ENCODE measurements around the gene LIPH. TPM values are rescaled to one million over a fixed set of nuclear protein-coding genes. Genes with fewer than 3 reads are reported as not detected.

Gene LIPH
- total RNA-seq, 2 donors from 2014 or later = 58.3 to 104 TPM

- DNase-seq = no peak
- Histone ChIP-seq H3K9ac (ENCODE audit: low read depth in 2 of 2, low read length in 2 of 2) (no peak overlapping the region), H3K4me1 (peaks cover 3% of the 10 kb centered on the region), H3K27me3 (no peaks in the 10 kb centered on the region), H3K9me3 (no peaks in the 10 kb centered on the region), H3K27ac (no peak overlapping the region), H3K4me3 (no peak overlapping the region), H3K36me3 (peaks cover 5% of the 10 kb centered on the region)
- TF ChIP-seq CTCF (IDR thresholded peaks at IDR 0.05) = no peak
- intact Hi-C loops (cut with DNase I) = no loop called here
Measured at GRCh38 chr3:185490241-185490640, 62.1 kb downstream of the LIPH start.

GRCh38 chr3:185489462-185489861, 62.9 kb downstream of the LIPH start:
- H3K4me3 ChIP-seq = no peak overlapping the region
- H3K27me3 ChIP-seq = no peaks in the 10 kb centered on the region
- H3K36me3 ChIP-seq = peaks cover 5% of the 10 kb centered on the region
- intact Hi-C loops (cut with DNase I) = no loop called here
- peak; percentile 65 for DNase-seq
- H3K4me1 ChIP-seq = peaks cover 3% of the 10 kb centered on the region
- no peaks in the 10 kb centered on the region for H3K9me3 ChIP-seq
- H3K27ac ChIP-seq = no peak overlapping the region
- no peak for TF ChIP-seq CTCF (IDR thresholded peaks at IDR 0.05)
- H3K9ac ChIP-seq (ENCODE audit: low read depth in 2 of 2, low read length in 2 of 2) = no peak overlapping the region

- intact Hi-C loops (cut with DNase I) = no loop called here
- H3K9ac ChIP-seq (ENCODE audit: low read depth in 2 of 2, low read length in 2 of 2) = no peak overlapping the region
- no peak for DNase-seq
- no peak overlapping the region for H3K27ac ChIP-seq
- no peaks in the 10 kb centered on the region for H3K9me3 ChIP-seq
- H3K4me3 ChIP-seq = no peak overlapping the region
- peaks cover 3% of the 10 kb centered on the region for H3K4me1 ChIP-seq
- peaks cover 5% of the 10 kb centered on the region for H3K36me3 ChIP-seq
- no peak for TF ChIP-seq CTCF (IDR thresholded peaks at IDR 0.05)
- no peaks in the 10 kb centered on the region for H3K27me3 ChIP-seq
Measured at GRCh38 chr3:185488465-185488864, 63.9 kb downstream of the LIPH start.

GRCh38 chr3:185486394-185486793, 66.0 kb downstream of the LIPH start:
- intact Hi-C loops (cut with DNase I) = no loop called here
- Histone ChIP-seq H3K27me3 (no peaks in the 10 kb centered on the region), H3K36me3 (peaks cover 3% of the 10 kb centered on the region), H3K27ac (no peak overlapping the region), H3K4me1 (peaks cover 3% of the 10 kb centered on the region), H3K9me3 (no peaks in the 10 kb centered on the region), H3K9ac (ENCODE audit: low read depth in 2 of 2, low read length in 2 of 2) (no peak overlapping the region), H3K4me3 (no peak overlapping the region)
- DNase-seq = no peak
- no peak for TF ChIP-seq CTCF (IDR thresholded peaks at IDR 0.05)

- no peak for DNase-seq
- intact Hi-C loops (cut with DNase I) = no loop called here
- H3K36me3 ChIP-seq = no peaks in the 10 kb centered on the region
Measured at GRCh38 chr3:185484296-185484695, 68.1 kb downstream of the LIPH start.

More at GRCh38 chr3:185484296-185484695, 68.1 kb downstream of the LIPH start:
- Histone ChIP-seq H3K27me3 (no peaks in the 10 kb centered on the region), H3K4me3 (no peak overlapping the region), H3K9me3 (no peaks in the 10 kb centered on the region), H3K27ac (no peak overlapping the region), H3K4me1 (no peaks in the 10 kb centered on the region), H3K9ac (ENCODE audit: low read depth in 2 of 2, low read length in 2 of 2) (no peak overlapping the region)
- no peak for TF ChIP-seq CTCF (IDR thresholded peaks at IDR 0.05)

All from colonic mucosa (tissue), 4 donors.